T-helper 9 cell (primary cell): ENCODE results near the gene GRPEL2.
A peak's percentile ranks its signal among the peaks of the same experiment; 100 is the strongest.
"Not testable (repeated sequence)": the region's sequence is repeated elsewhere in the genome, so short reads cannot be mapped to it uniquely, and the experiment has no call there.

Experiments
- DNase-seq: peaks from one replicate; pipeline ENCODE4 v3.0.0-alpha.2; 2020

The GRPEL2 gene

GRCh38 chr5:149378241-149378820 is 33.0 kb downstream of the GRPEL2 start:
- DNase-seq, result no peak

DNA sequence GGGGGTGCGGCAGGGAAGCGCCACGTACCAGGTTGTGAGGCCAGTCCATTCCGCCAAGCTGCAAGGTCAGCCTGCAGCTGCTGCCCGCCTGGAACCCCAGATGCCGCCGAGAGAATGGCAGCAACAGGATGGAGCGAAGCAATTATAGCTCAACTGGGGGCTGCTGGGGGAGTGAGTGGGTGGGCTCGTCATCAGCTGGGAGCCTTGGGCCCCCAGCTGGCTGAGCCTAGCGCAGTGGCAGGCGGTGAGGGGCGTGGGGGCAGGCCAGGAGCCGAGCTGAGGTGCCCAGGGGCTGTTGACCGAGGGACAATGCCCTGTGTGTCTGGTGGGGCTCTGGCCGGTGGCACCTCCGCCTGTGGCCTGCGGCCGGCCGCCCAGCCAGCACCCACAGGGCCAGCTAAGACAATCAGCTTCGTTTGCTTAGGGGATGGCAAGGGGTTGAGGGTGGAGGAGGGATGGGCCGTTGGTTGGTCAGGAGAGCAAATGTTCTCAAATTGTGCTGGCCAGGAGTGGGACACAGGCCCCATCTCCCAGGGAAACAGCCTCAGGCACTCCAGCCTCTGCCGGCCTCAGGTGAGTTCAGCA is 34.0 kb downstream of the GRPEL2 start, which contains the start of gene IL17B:
TSS of gene IL17B (minus strand) at position 116 of the 585 bp plus-strand sequence. CDS start at position 49, 67 bp downstream.
- no peak for DNase-seq

DNA sequence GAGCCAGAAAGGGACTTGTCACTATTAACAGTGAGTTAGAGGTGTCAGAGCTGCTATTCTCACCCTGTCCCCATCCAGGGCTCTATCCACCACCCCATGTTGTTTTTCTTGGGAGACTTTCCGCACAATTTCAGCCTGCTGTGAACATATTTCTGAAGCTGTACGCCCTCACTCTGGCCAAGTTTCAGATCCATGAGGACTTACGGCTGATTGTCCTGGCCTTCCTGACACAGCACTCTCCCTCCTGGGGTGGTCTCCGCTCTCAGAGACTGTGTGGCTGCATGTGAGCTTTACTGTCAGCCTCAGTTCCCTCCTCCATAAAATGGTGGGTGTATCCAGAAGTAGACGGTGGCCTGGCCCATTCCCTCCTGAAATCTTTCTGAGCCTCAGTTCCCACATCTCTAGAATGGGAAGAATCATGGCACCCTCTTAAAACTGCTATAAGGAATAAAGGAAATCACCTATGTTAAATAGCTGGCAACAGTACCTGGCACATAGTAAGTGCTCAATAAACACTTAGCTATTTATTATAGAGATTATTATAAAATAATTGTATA is 34.6 kb downstream of the GRPEL2 start:
- no peak for DNase-seq

- no peak for DNase-seq
These were observed 35.3 kb downstream of the GRPEL2 start for GRCh38 chr5:149380466-149381121.

DNA sequence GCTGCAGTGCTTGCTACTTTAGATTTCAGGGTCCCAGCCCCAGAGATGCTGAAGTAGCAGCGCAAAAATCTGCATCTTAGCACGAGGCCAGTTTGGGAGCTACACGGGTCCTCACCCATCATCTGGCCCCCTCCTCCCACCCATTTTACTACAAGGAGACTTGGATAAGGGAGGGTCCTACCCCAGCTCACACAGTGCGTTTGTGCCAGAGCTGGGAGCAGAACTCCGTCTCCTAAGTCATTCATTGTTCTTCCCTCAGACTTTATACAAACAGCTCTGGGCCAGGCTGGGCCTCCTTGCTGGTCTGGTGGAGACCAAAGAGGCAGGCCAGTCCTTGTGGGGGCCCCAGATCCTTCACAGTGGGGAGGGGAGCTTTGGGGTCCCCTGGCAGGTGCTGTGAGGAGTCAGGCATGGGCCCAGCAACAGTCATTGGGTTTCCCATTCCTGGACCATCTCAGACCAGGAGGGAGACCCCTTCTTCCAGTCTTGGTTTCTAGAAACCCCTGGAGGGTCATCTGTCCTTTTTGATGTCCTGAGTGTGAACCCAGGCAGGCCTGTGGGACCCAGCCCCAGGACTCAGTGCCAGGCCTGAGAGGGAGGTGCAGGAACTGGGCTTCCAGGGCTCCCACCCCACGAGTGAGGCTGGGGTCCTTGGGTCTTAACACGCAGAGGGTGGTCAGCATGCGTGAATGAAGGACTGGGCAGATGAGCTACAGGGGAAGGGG is 36.1 kb downstream of the GRPEL2 start:
- DNase-seq, result no peak

GRCh38 chr5:149381986-149382338 is 36.7 kb downstream of the GRPEL2 start:
- peak; percentile 75 for DNase-seq

GRCh38 chr5:149382517-149383220 is 37.4 kb downstream of the GRPEL2 start:
- DNase-seq, result no peak

DNA sequence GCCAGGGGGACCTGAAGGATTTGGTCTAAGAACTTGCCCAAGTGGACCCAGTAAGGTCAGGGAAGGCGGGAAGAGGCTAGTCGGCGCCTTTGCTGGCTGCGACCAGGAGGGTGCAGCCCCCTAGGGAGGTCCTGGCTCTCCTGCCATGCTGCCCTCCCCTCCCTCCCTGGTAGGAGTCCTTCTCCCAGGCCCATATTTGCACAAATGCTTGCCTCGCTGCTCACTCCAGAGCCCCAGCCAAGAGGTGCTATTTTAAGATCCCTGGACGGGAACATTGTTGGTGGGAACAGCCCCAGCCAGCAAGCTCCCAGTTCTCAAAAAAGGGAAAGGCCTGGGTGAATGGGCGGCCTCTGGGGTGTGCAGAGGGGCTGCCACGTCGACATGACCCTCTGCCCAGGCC is 38.1 kb downstream of the GRPEL2 start:
- no peak for DNase-seq

DNA sequence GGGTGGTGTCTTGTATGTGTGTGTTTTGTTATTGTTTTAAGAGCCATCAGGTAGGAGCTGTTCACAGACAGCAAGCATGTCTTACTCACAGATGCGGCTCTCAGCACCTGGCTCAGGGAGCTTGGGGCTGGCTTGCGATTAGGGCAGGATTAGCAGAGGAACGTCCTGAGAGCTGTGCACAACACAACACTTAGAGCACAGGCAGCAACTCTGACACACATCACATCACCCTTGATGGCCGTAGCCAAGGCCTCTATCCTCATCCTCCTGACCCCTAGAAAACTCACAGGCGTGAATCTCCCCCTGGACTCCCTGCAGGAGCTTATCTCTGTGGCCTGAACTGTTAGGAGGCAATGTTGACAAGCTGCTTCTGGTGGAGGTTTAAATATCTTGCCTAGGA is 40.9 kb downstream of the GRPEL2 start:
- no peak for DNase-seq

- DNase-seq, result no peak
These were observed 41.9 kb downstream of the GRPEL2 start for GRCh38 chr5:149387081-149387631.

- no peak for DNase-seq
These were observed 42.7 kb downstream of the GRPEL2 start for GRCh38 chr5:149387982-149388381.

DNA sequence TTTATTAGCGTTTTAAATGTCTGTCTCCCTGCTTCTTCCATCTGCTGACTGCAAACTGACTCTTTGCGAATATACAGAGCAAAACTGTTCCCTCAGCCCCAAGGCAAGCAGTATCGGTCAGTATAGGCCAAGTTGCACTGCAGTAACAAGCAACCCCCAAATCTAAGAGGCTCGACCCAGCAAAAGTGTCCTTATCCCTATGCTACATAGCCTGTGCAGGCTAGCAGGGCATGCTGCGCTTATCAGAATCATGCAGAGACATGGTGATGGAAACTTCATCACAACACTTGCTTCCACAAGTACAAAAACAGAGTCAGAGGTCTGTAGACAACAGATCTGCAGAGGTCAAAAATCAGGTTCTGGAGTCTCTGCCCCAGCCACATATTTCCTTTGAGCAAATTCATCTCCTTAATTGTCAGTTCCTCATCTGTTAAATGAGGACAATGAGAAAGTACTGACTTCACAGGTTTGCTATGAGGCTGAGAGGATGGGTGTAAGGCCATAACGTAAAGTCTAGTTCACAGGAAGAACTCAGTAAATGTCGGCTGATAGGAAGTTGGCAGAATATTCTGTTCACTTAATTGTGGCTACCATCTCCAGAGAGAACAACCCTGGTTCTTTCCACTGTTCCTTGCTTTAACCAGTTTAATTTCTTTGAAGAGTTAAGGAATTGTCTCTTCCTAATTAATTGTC is 43.3 kb downstream of the GRPEL2 start:
- no peak for DNase-seq

DNA sequence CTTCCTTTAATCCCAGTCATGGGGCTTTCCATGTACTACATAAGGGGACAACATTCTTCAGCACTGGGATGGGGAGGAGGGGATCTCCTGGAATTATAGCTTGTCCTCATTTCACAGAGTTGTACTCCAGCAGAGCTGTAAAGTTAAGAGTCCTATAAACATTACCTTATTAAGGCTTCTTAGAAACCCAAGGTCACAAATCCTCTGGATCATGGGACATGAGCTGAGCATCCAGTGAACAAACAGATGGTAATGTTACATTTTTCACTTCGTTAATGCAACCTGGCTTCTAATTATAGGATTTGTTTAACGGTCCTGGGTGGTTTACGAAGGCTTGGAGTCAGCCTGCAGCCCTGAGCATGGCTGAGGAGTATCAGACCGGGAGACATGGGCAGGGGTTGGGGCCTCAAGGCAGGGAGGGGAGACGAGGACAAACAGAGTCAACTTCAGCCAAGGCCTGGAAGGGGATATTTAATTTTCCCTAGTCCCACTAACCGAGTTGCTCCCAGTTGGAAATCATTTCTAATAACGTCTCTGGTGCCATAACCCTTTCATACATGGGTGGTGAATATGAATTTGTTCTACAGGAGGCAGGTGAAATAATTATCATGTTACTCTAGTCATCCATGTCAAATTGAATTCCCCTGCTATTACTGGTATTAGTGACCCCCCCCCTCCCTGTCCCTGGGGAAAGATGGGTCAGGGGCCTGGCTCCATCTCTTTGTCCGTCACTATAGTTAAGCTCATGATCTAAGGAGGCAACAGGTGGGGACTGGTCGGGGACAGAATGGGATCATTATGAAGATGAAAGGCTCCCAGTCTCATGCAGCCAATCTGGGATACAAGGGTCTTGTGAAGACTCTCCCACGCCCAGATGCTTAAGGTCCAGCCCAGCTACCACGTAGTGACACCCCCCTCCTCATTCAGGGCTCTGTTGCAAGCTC is 44.5 kb downstream of the GRPEL2 start:
- no peak for DNase-seq

DNA sequence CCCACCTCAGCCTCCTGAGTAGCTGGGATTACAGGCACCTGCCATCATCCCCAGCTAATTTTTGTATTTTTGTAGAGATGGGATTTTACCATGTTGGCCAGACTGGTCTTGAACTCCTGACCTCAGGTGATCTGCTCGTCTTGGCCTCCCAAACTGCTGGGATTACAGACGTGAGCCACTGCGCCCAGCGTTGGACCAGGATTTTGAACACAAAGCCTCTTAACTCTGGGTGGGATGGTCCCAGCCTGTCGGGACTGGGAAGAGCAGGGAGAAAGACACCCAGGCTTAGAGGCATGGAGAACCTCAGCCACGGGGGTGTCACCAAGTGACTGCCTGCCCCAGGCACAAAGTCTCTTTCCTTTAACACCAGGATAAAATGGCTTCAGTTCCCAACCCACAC is 45.8 kb downstream of the GRPEL2 start:
- DNase-seq, result not testable (repeated sequence)

GRCh38 chr5:149391524-149391923 is 46.2 kb downstream of the GRPEL2 start:
- no peak for DNase-seq

- DNase-seq, result no peak
These were observed 47.4 kb downstream of the GRPEL2 start for GRCh38 chr5:149392718-149393117.

GRCh38 chr5:149394996-149395395 is 49.7 kb downstream of the GRPEL2 start:
- DNase-seq, result not testable (repeated sequence)

DNA sequence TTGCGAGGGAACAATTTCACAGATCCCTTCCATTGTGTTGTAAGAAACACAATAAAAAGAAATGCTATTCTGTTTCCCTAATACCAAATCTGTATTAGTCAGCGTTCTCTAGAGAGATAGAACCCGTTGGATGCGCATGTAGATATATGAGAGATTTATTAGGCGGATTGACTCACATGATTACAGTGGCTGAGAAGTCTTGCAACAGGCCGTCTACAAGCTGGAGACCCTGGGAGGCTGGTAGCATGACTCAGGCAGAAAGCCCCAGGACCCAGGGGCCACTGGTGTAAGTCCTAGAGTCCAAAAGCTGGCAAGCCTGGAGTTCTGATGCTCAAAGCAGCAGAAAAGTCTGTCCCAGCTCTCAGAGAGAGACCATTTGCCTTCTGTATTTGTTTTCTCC is 52.2 kb downstream of the GRPEL2 start:
- DNase-seq, result no peak

DNA sequence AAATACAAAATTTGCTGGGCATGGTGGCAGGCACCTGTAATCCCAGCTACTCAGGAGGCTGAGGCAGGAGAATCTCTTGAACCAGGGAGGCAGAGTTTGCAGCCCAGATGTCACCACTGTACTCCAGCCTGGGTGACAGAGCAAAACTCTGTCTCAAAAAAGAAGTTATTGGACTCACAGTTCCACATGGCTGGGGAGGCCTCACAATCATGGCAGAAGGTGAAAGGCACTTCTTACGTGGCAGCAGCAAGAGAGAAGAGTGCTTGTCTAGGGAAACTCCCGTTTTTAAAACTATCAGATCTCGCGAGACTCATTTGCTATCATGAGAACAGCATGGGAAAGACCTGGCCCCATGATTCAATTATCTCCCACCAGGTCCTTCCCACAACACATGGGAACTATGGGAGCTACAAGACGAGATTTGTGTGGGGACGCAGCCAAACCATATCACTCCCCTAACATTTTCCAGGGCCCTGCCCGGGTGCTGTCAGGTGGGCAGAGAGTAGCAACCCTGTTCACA is 53.5 kb downstream of the GRPEL2 start:
- DNase-seq, result not testable (repeated sequence)

- DNase-seq, result no peak
These were observed 54.5 kb downstream of the GRPEL2 start for GRCh38 chr5:149399775-149400174.
